SK-N-SH treated with all-trans-retinoic acid at 6 μM for 48 hours (cell line): ENCODE measurements around the gene TMEM163.

Experiments used
- ATAC-seq: fragments of 200-7000 bp; cut with Tn5 transposase; 3 replicates; pipeline ENCODE4 v1.9.1; 2020; ENCODE audit warnings: mild to moderate bottlenecking, moderate library complexity
- ARNTL ChIP-seq: fragments of 450-650 bp; formaldehyde crosslinking; IDR thresholded peaks from 2 replicates; pipeline ENCODE4 v1.5.0; 2020; ENCODE audit warnings: low read depth, mild to moderate bottlenecking, moderate library complexity, borderline replicate concordance
- BACH2 ChIP-seq: fragments of 250-450 bp; sonication (Bioruptor Pico); IDR thresholded peaks from 2 replicates; pipeline ENCODE4 v1.9.0; 2021; ENCODE audit warnings: mild to moderate bottlenecking, borderline replicate concordance
- CREB5 ChIP-seq: fragments of 250-450 bp; sonication (Bioruptor Pico); IDR thresholded peaks from 2 replicates; pipeline ENCODE4 v1.5.1; 2020; ENCODE audit warnings: low read depth, mild to moderate bottlenecking, moderate library complexity
- CSDC2 ChIP-seq: fragments of 250-450 bp; sonication (Bioruptor Pico); IDR thresholded peaks from 2 replicates; pipeline ENCODE4 v1.5.0; 2020; ENCODE audit warnings: mild to moderate bottlenecking, moderate library complexity
- CSRNP3 ChIP-seq: fragments of 250-450 bp; sonication (Bioruptor Pico); IDR thresholded peaks from 2 replicates; pipeline ENCODE4 v1.5.1; 2021; ENCODE audit warnings: mild to moderate bottlenecking, moderate library complexity
- ESRRG ChIP-seq: fragments of 250-450 bp; sonication (Bioruptor Pico); IDR thresholded peaks from 2 replicates; pipeline ENCODE4 v1.6.1; 2021; ENCODE audit warnings: mild to moderate bottlenecking
- OSR1 ChIP-seq: fragments of 250-450 bp; sonication (Bioruptor Pico); IDR thresholded peaks from 2 replicates; pipeline ENCODE4 v1.8.0; 2022; ENCODE audit warnings: moderate library complexity, mild to moderate bottlenecking, inconsistent platforms
- PATZ1 ChIP-seq: fragments of 250-450 bp; sonication (Bioruptor Pico); IDR thresholded peaks from 2 replicates; pipeline ENCODE4 v1.8.0; 2020; ENCODE audit warnings: mild to moderate bottlenecking, moderate library complexity, borderline replicate concordance
- POU6F1 ChIP-seq: fragments of 250-450 bp; sonication (Bioruptor Pico); IDR thresholded peaks from 2 replicates; pipeline ENCODE4 v1.8.0; 2021; ENCODE audit warnings: low read depth, mild to moderate bottlenecking, moderate library complexity, borderline replicate concordance
- PPARA ChIP-seq: fragments of 250-450 bp; sonication (Bioruptor Pico); IDR thresholded peaks from 2 replicates; pipeline ENCODE4 v1.5.0; 2020; ENCODE audit warnings: mild to moderate bottlenecking, borderline replicate concordance
- RARB ChIP-seq: fragments of 250-450 bp; sonication (Bioruptor Pico); IDR thresholded peaks from 2 replicates; pipeline ENCODE4 v1.8.0; 2021; ENCODE audit warnings: mild to moderate bottlenecking, moderate library complexity
- SNAI2 ChIP-seq: fragments of 250-450 bp; sonication (Bioruptor Pico); IDR thresholded peaks from 2 replicates; pipeline ENCODE4 v1.5.0; 2020; ENCODE audit warnings: mild to moderate bottlenecking, moderate library complexity
- TCF4 ChIP-seq: fragments of 250-450 bp; sonication (Bioruptor Pico); IDR thresholded peaks from 2 replicates; pipeline ENCODE4 v1.8.0; 2021; ENCODE audit warnings: mild to moderate bottlenecking, moderate library complexity, borderline replicate concordance
- TOX ChIP-seq: fragments of 250-450 bp; sonication (Bioruptor Pico); IDR thresholded peaks from 2 replicates; pipeline ENCODE4 v1.8.0; 2021; ENCODE audit warnings: mild to moderate bottlenecking, moderate library complexity, borderline replicate concordance
- TSHZ2 ChIP-seq: fragments of 250-450 bp; sonication (Bioruptor Pico); IDR thresholded peaks from 2 replicates; pipeline ENCODE4 v1.5.0; 2020; ENCODE audit warnings: mild to moderate bottlenecking, moderate library complexity
- ZC3H10 ChIP-seq: fragments of 250-450 bp; sonication (Bioruptor Pico); IDR thresholded peaks from 2 replicates; pipeline ENCODE4 v1.5.1; 2021; ENCODE audit warnings: mild to moderate bottlenecking, moderate library complexity
- ZFP3 ChIP-seq: fragments of 250-450 bp; sonication (Bioruptor Pico); IDR thresholded peaks from 2 replicates; pipeline ENCODE4 v1.5.0; 2020; ENCODE audit warnings: mild to moderate bottlenecking, moderate library complexity
- ZFP30 ChIP-seq: fragments of 450-650 bp; formaldehyde crosslinking; IDR thresholded peaks from 2 replicates; pipeline ENCODE4 v1.5.0; 2022; ENCODE audit warnings: mild to moderate bottlenecking, moderate library complexity
- ZNF565 ChIP-seq: fragments of 450-650 bp; formaldehyde crosslinking; conservative IDR thresholded peaks from 2 replicates; pipeline ENCODE4 v1.5.0; 2020; ENCODE audit warnings: low read depth, mild to moderate bottlenecking, moderate library complexity
- ZNF70 ChIP-seq: fragments of 450-650 bp; formaldehyde crosslinking; IDR thresholded peaks from 2 replicates; pipeline ENCODE4 v1.5.0; 2020; ENCODE audit warnings: mild to moderate bottlenecking, moderate library complexity
- ZNF8 ChIP-seq: fragments of 450-650 bp; formaldehyde crosslinking; IDR thresholded peaks from 2 replicates; pipeline ENCODE4 v1.5.0; 2020; ENCODE audit warnings: mild to moderate bottlenecking, moderate library complexity

TMEM163 gene

GRCh38 chr2:134468164-134468563 lies 250.6 kb downstream of the TMEM163 start:
- no peak for ATAC-seq
- TF ChIP-seq PATZ1 (CRISPR knock-in tag), result no peak
- no peak for TF ChIP-seq ESRRG (CRISPR knock-in tag)
- TF ChIP-seq SNAI2 (CRISPR knock-in tag), result no peak
- TF ChIP-seq ZNF565 (CRISPR knock-in tag), result no peak
- TF ChIP-seq ARNTL (CRISPR knock-in tag), result no peak
- no peak for TF ChIP-seq BACH2 (CRISPR knock-in tag)
- TF ChIP-seq ZFP30 (CRISPR knock-in tag), result no peak
- TF ChIP-seq TCF4, result no peak

- ATAC-seq, result peak; percentile 32; the same call in 1 of the 3 replicates
- TF ChIP-seq RARB (CRISPR knock-in tag) (no peak), CSRNP3 (CRISPR knock-in tag) (no peak), ZFP3 (no peak), ZC3H10 (CRISPR knock-in tag) (no peak), PATZ1 (CRISPR knock-in tag) (no peak), ARNTL (CRISPR knock-in tag) (no peak), CREB5 (no peak), ZNF565 (CRISPR knock-in tag) (no peak), POU6F1 (CRISPR knock-in tag) (no peak), BACH2 (CRISPR knock-in tag) (no peak), TSHZ2 (CRISPR knock-in tag) (no peak), ZFP30 (CRISPR knock-in tag) (no peak), TOX (CRISPR knock-in tag) (no peak)
Measured at GRCh38 chr2:134466141-134466540, 252.7 kb downstream of the TMEM163 start.

GRCh38 chr2:134465228-134466105 lies 253.3 kb downstream of the TMEM163 start:
- ATAC-seq, result no peak
- no peak for TF ChIP-seq CSDC2 (CRISPR knock-in tag)
- TF ChIP-seq CREB5, result no peak
- no peak for TF ChIP-seq ZFP30 (CRISPR knock-in tag)
- TF ChIP-seq PPARA (CRISPR knock-in tag), result no peak
- no peak for TF ChIP-seq OSR1 (CRISPR knock-in tag)
- no peak for TF ChIP-seq TOX (CRISPR knock-in tag)
- no peak for TF ChIP-seq ZNF70 (CRISPR knock-in tag)
- TF ChIP-seq ESRRG (CRISPR knock-in tag), result no peak
- TF ChIP-seq RARB (CRISPR knock-in tag), result no peak
- no peak for TF ChIP-seq PATZ1 (CRISPR knock-in tag)
- no peak for TF ChIP-seq ZNF8 (CRISPR knock-in tag)
- no peak for TF ChIP-seq TCF4
- TF ChIP-seq BACH2 (CRISPR knock-in tag), result no peak
- no peak for TF ChIP-seq ARNTL (CRISPR knock-in tag)
